Central memory CD8-positive, alpha-beta T cell (primary cell): Measurements from ENCODE around the gene WDR4.

Experiments
- ATAC-seq: fragments of 150-1000 bp; cut with Tn5 transposase; replicated peaks from 2 replicates; pipeline ENCODE4 v1.10.0; 2022; ENCODE audit warnings: mild to moderate bottlenecking, moderate FRiP score, moderate number of reproducible peaks; ENCODE audit not compliant: poor library complexity, severe bottlenecking; ENCODE audit errors: extremely low read depth
- DNase-seq, 2 donors: peaks; one replicate each; pipeline ENCODE4 v3.0.0; 2021; ENCODE audit warnings: low spot score in 2 of 2
- H3K27ac Mint-ChIP-seq: one replicate; pipeline ENCODE4 v1.8.0; 2022; ENCODE audit warnings: low read depth, mild to moderate bottlenecking, moderate library complexity, mixed read lengths
- H3K27me3 Mint-ChIP-seq: one replicate; pipeline ENCODE4 v1.8.0; 2022; ENCODE audit warnings: mixed read lengths
- H3K36me3 Mint-ChIP-seq: one replicate; pipeline ENCODE4 v1.8.0; 2022; ENCODE audit warnings: mild to moderate bottlenecking, moderate library complexity, mixed read lengths; ENCODE audit not compliant: insufficient read depth
- H3K4me1 Mint-ChIP-seq: one replicate; pipeline ENCODE4 v1.8.0; 2022; ENCODE audit warnings: mixed read lengths
- H3K4me3 Mint-ChIP-seq: one replicate; pipeline ENCODE4 v1.8.0; 2022; ENCODE audit warnings: mild to moderate bottlenecking, moderate library complexity, mixed read lengths
- H3K9me3 Mint-ChIP-seq: one replicate; pipeline ENCODE4 v1.8.0; 2022; ENCODE audit warnings: mixed read lengths

WDR4 gene

DNA sequence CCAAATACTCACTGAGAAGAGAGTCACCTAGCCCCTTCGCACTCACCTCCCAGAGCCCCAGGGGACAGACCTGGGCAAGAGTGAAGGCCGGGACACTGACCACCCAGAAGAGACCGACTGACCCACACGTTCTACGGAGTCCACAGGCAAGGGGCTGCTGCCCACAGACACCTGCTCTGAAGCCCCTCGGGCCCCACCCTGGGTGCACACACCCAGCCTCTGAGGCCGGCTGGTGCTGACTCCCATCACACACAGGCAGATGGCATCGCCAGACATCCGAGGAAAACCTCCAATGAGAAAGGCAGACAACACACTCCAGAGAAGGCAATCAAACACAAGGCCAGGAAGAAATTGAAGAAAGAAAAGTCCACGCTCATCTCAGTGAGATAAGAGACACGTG, 22.1 kb downstream of the WDR4 start:
- Mint-ChIP-seq H3K4me1 (no peaks in the 10 kb centered on the region), H3K36me3 (peaks cover 36% of the 10 kb centered on the region), H3K27ac (peak overlapping the region; percentile 29), H3K27me3 (no peaks in the 10 kb centered on the region), H3K4me3 (no peak overlapping the region), H3K9me3 (no peaks in the 10 kb centered on the region)
- ATAC-seq (no peak), DNase-seq (no peak)

DNA sequence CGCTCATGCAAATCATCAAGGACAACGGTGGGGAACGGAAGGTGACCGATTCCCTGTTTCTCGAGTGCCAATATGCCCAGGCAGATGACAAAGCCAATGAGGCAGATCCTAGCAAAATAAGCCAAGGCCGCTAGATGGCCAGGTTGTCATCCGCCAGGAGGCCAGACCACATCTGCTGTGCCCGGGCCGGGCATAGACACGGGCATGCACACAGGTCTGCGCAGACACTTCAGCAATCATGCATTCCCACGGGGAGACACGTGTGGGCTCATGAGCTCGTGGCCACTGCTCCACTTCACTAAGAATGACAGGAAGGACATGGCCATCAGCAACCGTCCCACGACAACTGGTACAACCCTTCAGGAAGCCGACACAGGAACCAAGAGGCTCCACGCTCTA, 23.4 kb downstream of the WDR4 start:
- no peaks in the 10 kb centered on the region for H3K27me3 Mint-ChIP-seq
- DNase-seq, result no peak
- no peak for ATAC-seq
- no peak overlapping the region for H3K4me3 Mint-ChIP-seq
- H3K36me3 Mint-ChIP-seq, result peaks cover 38% of the 10 kb centered on the region
- H3K27ac Mint-ChIP-seq, result no peak overlapping the region
- H3K9me3 Mint-ChIP-seq, result no peaks in the 10 kb centered on the region
- no peaks in the 10 kb centered on the region for H3K4me1 Mint-ChIP-seq

DNA sequence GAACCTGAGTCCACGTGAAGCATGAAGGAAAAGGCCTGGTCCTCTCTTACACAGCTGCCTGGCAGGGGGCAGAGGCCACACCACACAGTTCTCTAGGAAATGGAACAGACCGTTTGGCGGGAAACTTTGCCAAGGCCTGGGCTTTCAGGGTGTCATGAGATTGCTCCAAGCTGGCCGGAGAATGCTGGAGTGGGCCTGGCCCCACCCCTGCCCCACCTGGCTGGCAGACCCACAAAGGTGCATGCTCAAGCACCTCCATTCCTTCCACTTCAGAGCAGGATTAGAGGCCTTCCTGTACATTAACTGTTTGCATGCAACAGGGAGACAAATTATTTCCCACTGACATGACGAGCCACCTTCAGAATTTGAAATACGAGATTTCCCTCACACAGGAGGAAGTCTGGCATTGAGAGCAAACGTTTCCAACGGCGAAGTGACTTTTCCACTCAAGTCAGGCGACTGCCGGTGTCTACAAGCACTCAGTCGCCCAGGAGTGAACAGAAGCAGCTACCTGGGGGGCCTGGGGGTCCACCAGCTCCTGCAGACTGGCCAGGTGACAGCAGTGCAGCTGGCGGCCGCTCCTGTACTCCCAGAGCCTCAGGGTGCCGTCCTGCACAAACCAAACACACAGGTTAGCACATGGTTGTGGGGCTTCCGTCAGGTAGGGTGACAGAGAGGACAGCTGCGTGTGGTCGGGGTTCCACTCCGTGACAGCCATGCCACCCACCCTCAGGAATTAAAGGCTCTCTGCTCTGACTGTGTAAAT, 24.0 kb downstream of the WDR4 start:
- ATAC-seq, result no peak
- Mint-ChIP-seq H3K4me1 (no peaks in the 10 kb centered on the region), H3K36me3 (peaks cover 41% of the 10 kb centered on the region), H3K27me3 (no peaks in the 10 kb centered on the region), H3K4me3 (no peak overlapping the region), H3K9me3 (no peaks in the 10 kb centered on the region), H3K27ac (no peak overlapping the region)
- no peak for DNase-seq

DNA sequence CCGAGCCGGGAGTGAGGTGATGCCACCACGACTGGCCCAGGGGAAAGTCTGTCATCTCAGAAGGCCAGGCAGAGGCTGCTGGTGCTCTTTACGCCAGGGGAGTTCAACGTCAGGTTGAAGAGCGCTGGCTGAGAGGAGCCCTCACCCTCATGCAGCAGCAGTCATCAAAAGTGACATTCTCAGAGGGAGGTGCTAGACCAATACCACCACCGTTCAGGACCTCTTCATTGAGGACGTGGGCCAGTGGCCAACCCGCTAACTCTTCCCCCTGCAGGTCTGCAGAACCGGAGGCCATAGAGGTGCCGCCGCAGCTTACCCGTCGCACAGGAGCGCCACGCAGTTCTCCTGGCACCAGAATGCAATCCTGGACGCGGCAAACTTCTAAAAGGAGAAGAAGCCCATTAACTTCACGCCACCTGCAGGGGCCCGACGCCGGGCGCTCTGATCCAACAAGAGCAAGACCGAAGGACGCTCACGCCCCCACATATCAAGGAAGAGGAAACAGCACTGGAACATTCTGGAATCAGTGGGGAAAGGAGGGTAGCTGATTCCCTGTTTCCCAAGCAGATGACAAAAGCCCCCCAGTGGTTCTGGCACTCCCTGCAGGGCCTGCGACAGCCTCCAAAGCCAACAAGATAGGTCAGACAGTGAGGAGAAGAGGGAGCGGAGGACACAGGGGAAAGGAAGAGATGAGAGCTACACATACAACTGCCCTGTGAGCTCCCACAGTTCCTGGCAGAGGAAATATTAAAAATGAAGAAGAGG, 24.9 kb downstream of the WDR4 start:
- DNase-seq (no peak), ATAC-seq (no peak)
- Mint-ChIP-seq H3K36me3 (peaks cover 41% of the 10 kb centered on the region), H3K27ac (no peak overlapping the region), H3K4me1 (peaks cover 2% of the 10 kb centered on the region), H3K27me3 (no peaks in the 10 kb centered on the region), H3K9me3 (no peaks in the 10 kb centered on the region), H3K4me3 (no peak overlapping the region)

DNA sequence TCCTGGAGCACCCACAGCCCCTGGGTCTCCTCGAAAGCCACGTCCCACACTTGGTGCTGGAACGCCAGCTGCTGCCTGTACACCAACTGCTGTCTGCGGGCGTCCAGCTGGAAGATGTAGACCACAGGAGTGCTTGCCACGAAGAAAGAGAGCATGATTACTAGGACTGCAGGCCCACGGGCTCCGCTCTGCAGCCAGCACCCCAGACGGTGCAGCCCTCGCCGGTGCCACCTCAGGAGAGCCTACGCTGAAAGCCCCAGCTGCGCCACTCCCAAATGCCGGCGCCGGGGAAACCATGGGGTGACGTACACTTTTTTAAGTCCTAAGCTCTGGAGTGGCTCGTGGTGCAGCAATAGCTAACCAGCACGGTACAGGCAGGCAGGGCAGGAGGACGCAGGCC, 25.7 kb downstream of the WDR4 start:
- Mint-ChIP-seq H3K9me3 (peaks cover 7% of the 10 kb centered on the region), H3K4me1 (peaks cover 10% of the 10 kb centered on the region), H3K4me3 (no peak overlapping the region), H3K36me3 (peaks cover 40% of the 10 kb centered on the region), H3K27me3 (no peaks in the 10 kb centered on the region), H3K27ac (no peak overlapping the region)
- no peak for DNase-seq
- no peak for ATAC-seq

DNA sequence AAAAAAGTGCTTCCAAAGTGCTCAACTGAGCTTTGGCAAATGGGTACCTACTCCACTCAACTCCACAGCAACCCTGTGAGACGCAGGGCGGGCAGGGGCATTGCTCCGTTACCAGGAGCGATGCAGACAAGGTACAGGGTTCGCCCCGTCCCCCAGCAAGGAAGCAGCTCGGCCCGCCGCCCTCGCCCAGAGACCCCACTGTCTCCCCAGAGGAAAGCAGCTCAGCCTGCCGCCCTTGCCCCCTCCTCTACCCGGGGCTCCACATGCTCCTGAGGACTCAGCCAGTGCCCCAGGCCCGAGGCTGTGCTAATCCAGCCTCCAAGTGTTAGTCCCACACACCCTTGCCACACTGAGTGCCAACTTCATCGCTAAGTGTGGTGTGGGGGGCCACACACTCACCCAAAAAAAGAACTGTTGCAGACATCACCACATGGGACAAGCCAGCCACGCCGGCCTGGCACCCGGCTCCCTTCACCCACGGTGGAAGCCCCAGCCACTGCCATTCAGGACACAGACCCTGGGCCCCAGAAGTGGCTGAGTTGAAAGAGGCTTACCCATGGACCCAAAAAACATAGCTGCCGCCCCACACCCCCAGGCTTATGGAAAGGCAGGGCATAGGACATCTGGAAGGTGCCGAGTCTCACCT, 26.3 kb downstream of the WDR4 start:
- Mint-ChIP-seq H3K4me3 (no peak overlapping the region), H3K36me3 (peaks cover 36% of the 10 kb centered on the region), H3K27ac (no peak overlapping the region), H3K27me3 (no peaks in the 10 kb centered on the region), H3K9me3 (peaks cover 11% of the 10 kb centered on the region), H3K4me1 (peaks cover 10% of the 10 kb centered on the region)
- DNase-seq, result no peak
- no peak for ATAC-seq

DNA sequence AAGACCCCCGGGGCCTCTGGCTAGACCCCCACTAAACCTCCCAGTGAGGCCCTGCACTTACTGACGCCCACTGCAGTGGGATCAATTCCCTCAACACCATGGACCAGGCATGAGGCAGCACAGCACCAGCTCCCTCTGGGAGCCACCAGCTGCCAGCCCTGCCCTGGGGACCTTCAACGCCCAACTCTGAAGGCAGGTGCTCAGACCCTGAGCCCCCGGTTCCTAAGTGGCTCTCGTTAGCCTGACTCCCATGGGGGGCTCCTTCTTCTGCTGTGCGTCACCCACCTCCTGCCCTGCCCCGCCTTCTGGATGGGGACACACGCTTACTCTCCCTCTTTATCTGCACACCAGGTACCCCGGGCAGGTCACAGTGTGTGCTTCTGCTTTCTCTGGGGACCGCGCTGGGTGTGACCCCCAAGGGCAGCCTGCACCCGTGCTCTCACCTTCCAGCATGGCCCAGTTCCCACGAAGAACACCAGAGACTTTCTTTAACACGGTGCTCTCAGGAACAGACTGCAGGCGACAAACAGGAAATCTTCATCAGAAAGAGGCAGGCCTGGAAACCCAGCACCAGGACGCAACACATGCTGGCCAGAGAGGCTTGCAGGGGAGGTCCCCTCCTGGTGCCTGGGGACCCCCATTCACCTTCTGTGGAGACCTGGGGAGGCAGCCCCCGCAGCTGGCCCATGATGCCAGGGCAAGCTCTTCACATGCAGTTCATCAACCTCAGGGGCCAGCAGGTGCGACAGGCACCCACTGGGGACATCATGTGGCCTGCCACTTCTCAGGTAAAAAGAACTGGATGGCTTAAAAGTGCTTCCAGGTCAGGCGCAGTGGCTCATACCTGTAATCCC, 27.3 kb downstream of the WDR4 start:
- Mint-ChIP-seq H3K27me3 (no peaks in the 10 kb centered on the region), H3K4me1 (peaks cover 10% of the 10 kb centered on the region), H3K4me3 (no peak overlapping the region), H3K27ac (no peak overlapping the region), H3K9me3 (peaks cover 11% of the 10 kb centered on the region), H3K36me3 (peaks cover 31% of the 10 kb centered on the region)
- ATAC-seq, result no peak
- DNase-seq, result no peak

DNA sequence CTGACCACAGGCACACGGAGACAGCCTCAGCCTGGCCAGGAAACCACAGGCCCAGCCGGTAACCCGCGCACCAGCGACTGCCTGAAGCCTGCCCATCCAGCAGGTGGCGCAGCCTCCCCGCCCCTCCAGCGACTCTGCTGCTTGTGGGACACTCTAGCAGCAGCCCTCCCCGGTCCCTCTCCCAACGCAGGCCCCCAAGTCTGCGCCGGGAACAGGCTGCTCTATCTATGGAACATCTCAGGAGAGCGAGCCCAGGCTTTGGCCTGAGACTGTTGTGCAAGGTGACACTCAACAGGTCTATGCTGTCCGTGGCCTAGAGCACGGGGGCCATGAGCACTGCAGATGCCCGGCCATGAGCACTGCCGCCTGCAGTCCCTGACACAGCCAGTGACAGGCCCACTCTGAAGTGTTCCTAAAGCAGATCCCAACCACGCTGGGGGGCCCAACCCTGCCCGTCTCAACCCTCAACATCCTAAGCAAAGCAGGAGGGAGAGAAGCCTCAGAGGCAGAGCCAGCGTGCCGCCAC, 28.4 kb downstream of the WDR4 start:
- Mint-ChIP-seq H3K9me3 (peaks cover 11% of the 10 kb centered on the region), H3K27ac (no peak overlapping the region), H3K4me3 (no peak overlapping the region), H3K4me1 (peaks cover 10% of the 10 kb centered on the region), H3K36me3 (peaks cover 31% of the 10 kb centered on the region), H3K27me3 (no peaks in the 10 kb centered on the region)
- ATAC-seq (no peak), DNase-seq (no peak)

DNA sequence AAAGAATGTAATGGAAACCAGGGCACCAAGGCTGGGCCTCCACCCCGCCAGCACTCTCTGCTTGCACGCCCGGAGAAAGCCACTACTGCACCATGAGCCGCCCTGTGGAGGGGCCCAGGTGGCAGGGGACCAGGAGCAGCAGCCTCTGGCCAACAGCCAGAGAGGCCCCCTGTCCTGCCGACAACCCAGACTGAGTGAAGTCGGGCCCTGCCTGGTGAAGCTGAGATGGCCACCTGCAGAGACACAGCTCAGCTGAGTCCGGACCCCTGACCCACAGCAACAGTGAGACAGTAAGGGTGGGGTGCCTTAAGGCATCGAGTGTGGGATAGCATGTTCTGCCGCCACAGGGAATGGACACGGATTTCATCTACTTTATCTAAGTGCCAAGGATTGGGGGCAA, 28.9 kb downstream of the WDR4 start:
- Mint-ChIP-seq H3K27ac (no peak overlapping the region), H3K9me3 (peaks cover 11% of the 10 kb centered on the region), H3K36me3 (peaks cover 31% of the 10 kb centered on the region), H3K4me3 (no peak overlapping the region), H3K27me3 (no peaks in the 10 kb centered on the region), H3K4me1 (peaks cover 10% of the 10 kb centered on the region)
- DNase-seq (no peak), ATAC-seq (no peak)

DNA sequence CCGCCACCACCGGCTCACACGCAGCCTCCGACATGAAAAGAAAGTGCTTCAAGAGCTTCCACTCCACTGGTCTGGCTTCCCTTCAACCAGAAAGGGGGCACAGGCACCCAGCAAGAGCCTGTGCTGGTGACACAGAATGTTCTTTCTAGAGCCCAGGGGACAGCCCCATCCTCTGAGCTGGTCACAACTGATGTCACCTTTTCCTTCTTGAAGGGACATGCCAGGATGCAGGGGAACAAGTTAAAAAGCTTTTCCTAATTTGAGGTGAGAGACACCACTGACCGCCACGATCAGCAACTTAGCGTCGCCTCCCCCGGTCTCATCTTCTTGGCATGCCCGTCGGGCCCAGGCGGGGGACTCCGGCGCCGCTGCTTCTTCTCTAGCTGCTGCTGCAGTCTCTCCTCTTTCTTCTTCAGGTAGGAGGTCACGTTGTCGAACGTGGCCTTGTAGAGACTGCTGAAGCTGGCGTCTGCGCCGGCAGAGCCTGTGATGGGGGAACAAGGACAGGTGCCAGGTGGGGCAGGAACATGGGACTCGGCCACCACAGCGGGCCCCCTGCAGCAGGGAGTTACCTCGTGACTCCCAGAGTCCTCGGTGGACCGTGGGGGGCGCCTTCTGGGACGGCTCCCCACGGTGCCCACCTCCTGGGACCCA, 29.5 kb downstream of the WDR4 start:
- H3K4me3 Mint-ChIP-seq, result no peak overlapping the region
- peak overlapping the region; percentile 71 for H3K27ac Mint-ChIP-seq
- peaks cover 29% of the 10 kb centered on the region for H3K36me3 Mint-ChIP-seq
- no peaks in the 10 kb centered on the region for H3K27me3 Mint-ChIP-seq
- H3K9me3 Mint-ChIP-seq, result peaks cover 11% of the 10 kb centered on the region
- peaks cover 10% of the 10 kb centered on the region for H3K4me1 Mint-ChIP-seq
- ATAC-seq (no peak), DNase-seq (no peak)

DNA sequence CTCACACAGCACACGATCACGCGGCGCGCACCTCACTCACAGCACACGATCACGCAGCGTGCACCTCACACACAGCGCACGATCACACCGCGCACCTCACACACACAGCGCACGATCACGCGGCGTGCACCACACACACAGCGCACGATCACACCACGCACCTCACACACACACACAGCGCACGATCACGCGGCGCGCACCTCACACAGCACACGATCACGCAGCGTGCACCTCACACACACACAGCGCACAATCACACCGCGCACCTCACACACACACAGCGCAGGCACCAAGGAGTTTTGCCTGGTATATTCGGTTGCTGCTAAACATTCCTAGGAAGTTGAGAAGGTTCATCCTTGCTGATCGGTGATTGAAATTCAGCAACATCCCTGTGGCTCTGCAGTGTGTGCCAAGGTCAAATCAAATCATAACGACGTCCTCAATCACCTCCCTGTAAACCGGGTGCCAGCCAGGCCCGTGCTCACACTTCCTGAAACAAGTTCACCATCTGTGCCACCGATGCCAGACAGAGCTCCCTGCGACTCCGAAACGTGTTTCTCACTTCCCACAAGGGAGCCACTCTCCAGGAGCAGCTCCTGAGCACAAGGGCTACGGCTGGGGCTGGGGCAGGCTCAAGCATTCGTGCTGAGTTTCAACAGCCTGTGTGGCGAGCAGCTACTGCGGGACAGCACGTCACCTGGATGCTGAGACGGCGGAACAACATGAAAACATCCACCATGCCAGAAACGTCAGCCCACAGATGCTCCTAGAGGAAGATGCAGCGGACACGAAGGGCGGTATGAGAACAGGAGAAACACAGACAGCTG, 30.2 kb downstream of the WDR4 start:
- peaks cover 11% of the 10 kb centered on the region for H3K9me3 Mint-ChIP-seq
- peaks cover 30% of the 10 kb centered on the region for H3K36me3 Mint-ChIP-seq
- no peaks in the 10 kb centered on the region for H3K27me3 Mint-ChIP-seq
- peaks cover 10% of the 10 kb centered on the region for H3K4me1 Mint-ChIP-seq
- H3K27ac Mint-ChIP-seq, result peak overlapping the region; percentile 71
- no peak overlapping the region for H3K4me3 Mint-ChIP-seq
- DNase-seq (no peak), ATAC-seq (no peak)
